Esophagus muscularis mucosa (tissue), 4 donors: ENCODE results near the gene IP6K3.

Source experiments
- CTCF ChIP-seq, 3 experiments: fragments of 200-600 bp in 2 of 3; fragments of 450-650 bp in 1 of 3; sonication (generic) in 2 of 3; IDR thresholded peaks; one replicate each; pipeline ENCODE4 v1.5.1; 2017 to 2019; ENCODE audit warnings: antibody characterized with exemption in 3 of 3, mild to moderate bottlenecking in 2 of 3, moderate library complexity in 1 of 3
- EP300 ChIP-seq: sonication (generic); formaldehyde crosslinking; IDR thresholded peaks from one replicate; pipeline ENCODE4 v1.6.1; 2017; ENCODE audit warnings: antibody characterized with exemption
- POLR2A ChIP-seq: fragments of 450-650 bp; IDR thresholded peaks from one replicate; pipeline ENCODE4 v1.6.1; 2017; ENCODE audit warnings: antibody characterized with exemption, moderate library complexity, mild to moderate bottlenecking, low read depth
- POLR2AphosphoS5 ChIP-seq, 2 donors: sonication (generic); formaldehyde crosslinking; IDR thresholded peaks; one replicate each; pipeline ENCODE4 v1.6.1; 2017; ENCODE audit warnings: antibody characterized with exemption in 2 of 2

GRCh38 chr6:33690766-33691165 is 55.9 kb downstream of the IP6K3 start:
- TF ChIP-seq CTCF (IDR thresholded peaks at IDR 0.05) (no peak), POLR2A (no peak), EP300 (no peak), POLR2AphosphoS5 (IDR thresholded peaks at IDR 0.05) (no peak)
